NCI-H187 (cell line): ENCODE measurements around the gene B3GNT7.

ENCODE experiments used
- DNase-seq, 2 experiments: peaks; one replicate each; lab custom pipeline; 2025; lab: John Stamatoyannopoulos, UW

The B3GNT7 gene

GRCh38 chr2:231384109-231384435 lies 11.4 kb upstream of the B3GNT7 start:
- DNase-seq = no peak

- no peak for DNase-seq
Measured at GRCh38 chr2:231384970-231385369, 10.5 kb upstream of the B3GNT7 start.

GRCh38 chr2:231385429-231385828 lies 10.1 kb upstream of the B3GNT7 start:
- no peak for DNase-seq

GRCh38 chr2:231386446-231386845 lies 9.1 kb upstream of the B3GNT7 start:
- no peak for DNase-seq

GRCh38 chr2:231387904-231388724 lies 7.4 kb upstream of the B3GNT7 start:
- no peak for DNase-seq

- no peak for DNase-seq
Measured at GRCh38 chr2:231388725-231389346, 6.7 kb upstream of the B3GNT7 start.

- no peak for DNase-seq
Measured at GRCh38 chr2:231390667-231391066, 4.8 kb upstream of the B3GNT7 start.

- no peak for DNase-seq
Measured at GRCh38 chr2:231391981-231392380, 3.5 kb upstream of the B3GNT7 start.

- no peak for DNase-seq
Measured at GRCh38 chr2:231392431-231393148, 2.9 kb upstream of the B3GNT7 start.

- DNase-seq = no peak
Measured at GRCh38 chr2:231393149-231394131, 2.1 kb upstream of the B3GNT7 start.

GRCh38 chr2:231394211-231395141 lies 1.0 kb upstream of the B3GNT7 start:
- DNase-seq = no peak

GRCh38 chr2:231396058-231396821 lies 730 bp downstream of the B3GNT7 start:
- DNase-seq = no peak

- DNase-seq = no peak
Measured at GRCh38 chr2:231397011-231397927, 1.8 kb downstream of the B3GNT7 start.

- DNase-seq = no peak
Measured at GRCh38 chr2:231397928-231398294, 2.4 kb downstream of the B3GNT7 start.

GRCh38 chr2:231398585-231398984 lies 3.1 kb downstream of the B3GNT7 start:
- DNase-seq = no peak

- DNase-seq = no peak
Measured at GRCh38 chr2:231399046-231399852, 3.7 kb downstream of the B3GNT7 start.

GRCh38 chr2:231399853-231400680 lies 4.6 kb downstream of the B3GNT7 start:
- no peak for DNase-seq
